ENCODE results near the gene TICRR.
"Not testable (repeated sequence)": the region's sequence is repeated elsewhere in the genome, so short reads cannot be mapped to it uniquely, and the experiment has no call there.

TICRR gene

GRCh38 chr15:89566621-89567294 is 8.5 kb upstream of the TICRR start:
- DNase-seq: no peak

DNA sequence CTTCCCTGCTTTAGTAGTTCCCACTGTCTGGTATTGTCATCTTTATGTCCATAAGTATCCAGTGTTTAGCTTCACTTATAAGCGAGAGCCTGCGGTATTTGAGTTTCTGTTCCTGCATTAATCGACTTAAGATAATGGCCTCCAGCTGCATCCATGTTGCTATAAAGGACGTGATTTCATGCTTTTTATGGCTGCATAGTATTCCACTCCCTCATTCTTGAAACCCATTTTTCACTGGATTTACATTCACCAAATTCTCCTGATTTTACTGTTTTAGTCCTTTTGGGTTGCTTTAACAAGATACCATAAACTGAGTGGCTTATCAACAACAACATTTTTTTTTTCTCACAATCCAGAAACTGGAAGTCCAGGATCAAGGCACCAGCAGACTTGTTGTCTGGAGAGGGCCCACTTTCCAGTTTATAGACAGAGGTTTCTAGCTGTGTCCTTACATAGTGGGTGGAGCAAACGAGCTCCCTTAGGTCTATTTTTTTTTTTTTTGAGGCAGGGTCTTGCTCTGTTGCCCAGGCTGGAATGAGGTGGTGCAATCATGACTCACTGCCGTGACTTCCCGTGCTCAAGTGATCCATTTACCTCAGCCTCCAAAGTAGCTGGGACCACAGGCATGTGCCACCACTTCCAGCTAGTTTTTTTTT is 6.1 kb upstream of the TICRR start:
- DNase-seq: no peak

DNA sequence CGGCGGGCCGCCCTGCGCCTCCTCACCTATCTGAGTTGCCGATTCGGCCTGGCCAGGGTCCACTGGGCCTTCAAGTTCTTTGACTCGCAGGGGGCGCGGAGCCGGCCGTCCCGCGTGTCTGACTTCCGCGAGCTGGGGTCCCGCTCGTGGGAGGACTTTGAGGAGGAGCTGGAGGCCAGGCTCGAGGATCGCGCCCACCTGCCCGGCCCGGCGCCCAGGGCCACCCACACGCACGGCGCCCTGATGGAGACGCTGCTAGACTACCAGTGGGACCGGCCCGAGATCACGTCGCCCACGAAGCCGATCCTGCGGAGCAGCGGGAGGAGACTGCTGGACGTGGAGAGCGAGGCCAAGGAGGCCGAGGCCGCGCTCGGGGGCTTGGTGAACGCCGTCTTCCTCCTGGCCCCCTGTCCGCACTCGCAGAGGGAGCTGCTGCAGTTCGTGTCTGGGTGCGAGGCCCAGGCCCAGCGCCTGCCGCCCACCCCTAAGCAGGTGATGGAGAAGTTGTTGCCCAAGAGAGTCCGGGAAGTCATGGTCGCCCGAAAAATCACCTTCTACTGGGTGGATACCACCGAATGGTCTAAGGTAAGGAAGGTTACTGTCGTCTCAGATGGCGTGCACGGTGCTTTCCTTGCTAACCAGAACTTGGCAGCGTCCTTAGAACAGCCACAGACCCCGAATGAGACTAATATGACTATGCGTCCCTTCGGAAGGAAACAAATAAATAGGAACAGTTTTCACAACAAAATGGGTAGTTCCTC is 567 bp downstream of the TICRR start:
- DNase-seq: no peak

GRCh38 chr15:89576417-89576773 is 1.1 kb downstream of the TICRR start:
- DNase-seq: no peak

DNA sequence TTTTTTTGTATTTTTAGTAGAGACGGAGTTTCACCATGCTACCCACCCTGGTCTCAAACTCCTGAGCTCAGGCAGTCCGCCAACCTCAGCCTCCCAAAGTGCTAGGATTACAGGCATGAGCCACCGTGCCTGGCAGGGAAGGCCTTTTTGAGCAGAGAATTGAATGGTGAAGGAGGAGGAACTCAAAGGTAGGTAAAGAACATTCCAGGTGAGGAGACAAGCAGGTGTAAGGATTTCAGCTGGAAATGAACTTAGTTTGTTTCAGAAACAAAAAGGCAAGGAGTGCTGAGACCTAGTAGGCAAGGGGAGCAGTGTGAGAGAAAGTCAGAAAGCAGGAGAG is 2.5 kb downstream of the TICRR start:
- no peak for DNase-seq

GRCh38 chr15:89578146-89578545 is 2.9 kb downstream of the TICRR start:
- no peak for DNase-seq

- DNase-seq: not testable (repeated sequence)
Observed at GRCh38 chr15:89580747-89581146, 5.5 kb downstream of the TICRR start.

DNA sequence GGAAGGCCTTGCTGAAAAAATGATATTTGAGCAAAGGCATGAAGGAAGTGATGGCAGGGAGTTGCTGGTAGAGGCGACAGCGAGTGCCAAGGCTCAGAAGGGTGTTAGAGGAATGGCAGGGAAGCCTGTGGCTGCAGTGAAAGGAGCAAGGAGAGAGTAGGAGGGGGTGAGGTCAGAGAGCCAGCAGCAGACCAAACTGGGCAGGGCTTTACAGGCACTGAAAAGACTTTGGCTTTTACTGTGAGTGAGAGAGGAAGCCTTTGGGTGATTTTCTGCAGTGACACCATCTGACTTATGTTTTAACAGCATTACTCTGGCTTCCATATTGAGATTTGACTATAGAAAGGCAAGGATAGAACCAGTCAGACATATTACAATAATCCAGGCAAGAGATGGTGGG is 11.4 kb downstream of the TICRR start:
- no peak for DNase-seq

DNA sequence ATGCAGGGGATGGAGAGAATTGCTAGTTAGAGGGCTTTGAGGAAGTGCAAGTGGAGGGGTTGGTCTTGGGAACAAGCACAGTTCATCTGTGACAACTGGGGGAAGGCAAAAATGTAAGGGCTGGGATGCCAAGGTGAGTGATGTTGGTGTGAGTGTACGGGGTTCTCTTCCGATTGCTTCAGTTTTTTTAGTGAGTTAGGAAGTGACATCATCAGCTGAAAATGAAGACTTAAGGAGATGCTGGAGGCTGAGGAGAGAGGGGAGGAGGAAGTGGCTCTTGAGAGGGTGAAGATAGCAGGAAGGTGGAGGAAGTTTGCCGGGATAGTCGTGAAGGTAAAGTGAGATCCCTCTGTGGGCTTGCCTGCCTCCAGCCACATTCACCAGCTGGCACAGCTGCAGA is 12.7 kb downstream of the TICRR start:
- DNase-seq: no peak

DNA sequence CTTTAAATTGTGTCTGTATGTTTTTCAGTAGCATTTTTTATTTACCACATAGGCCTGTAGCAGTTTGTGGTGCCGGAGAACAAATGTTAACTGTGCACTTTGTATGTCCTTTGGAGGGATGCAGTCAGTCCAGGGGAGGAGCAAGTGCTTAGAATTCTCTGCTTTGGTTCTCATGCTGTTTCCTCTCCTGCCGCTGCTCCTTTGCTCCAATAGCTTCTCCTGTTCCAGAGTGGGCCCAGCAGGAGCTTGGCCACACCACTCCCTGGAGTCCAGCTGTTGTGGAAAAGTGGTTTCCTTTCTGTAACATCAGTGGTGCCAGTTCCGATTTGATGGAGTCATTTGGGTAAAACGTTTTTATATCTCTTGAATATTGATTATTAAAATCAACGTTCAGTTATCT is 16.6 kb downstream of the TICRR start:
- no peak for DNase-seq

DNA sequence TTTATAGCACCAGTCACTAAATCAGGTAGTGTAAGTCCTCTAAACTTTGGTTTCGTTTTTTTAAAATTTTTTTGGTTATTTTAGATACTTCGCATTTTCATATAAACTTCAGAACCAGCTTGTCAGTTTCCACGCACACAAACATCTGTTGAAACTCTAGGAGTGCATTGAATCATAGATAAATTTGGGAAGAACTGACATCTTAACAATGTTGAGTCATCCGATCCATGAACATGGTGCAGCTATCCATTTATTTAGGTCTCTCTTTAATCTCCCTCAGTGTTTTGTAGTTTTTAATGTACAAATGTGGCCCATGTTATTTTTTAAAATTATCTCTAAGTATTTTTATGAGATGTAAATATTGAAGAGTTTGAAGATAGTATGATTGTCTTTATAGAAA is 17.7 kb downstream of the TICRR start:
- DNase-seq: no peak

DNA sequence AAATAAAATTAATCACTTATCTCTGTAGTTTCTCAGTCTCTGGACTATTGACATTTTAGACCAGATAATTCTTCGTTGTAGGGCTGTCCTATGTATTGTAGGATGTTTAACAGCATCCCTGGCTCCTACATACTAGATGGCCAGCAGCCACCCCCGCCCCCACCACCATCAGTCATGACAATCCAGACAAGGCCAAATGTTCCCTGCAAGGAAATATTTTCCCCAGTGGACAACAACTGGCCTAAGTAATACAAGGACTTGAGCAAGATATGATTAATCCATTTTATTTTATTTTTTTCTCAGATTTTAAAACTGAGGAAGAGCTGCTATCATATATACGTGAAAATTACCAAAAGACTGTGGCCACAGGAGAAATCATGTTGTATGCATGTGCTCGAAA is 23.8 kb downstream of the TICRR start:
- no peak for DNase-seq

- DNase-seq: no peak
Observed at GRCh38 chr15:89611317-89611716, 36.0 kb downstream of the TICRR start.

DNA sequence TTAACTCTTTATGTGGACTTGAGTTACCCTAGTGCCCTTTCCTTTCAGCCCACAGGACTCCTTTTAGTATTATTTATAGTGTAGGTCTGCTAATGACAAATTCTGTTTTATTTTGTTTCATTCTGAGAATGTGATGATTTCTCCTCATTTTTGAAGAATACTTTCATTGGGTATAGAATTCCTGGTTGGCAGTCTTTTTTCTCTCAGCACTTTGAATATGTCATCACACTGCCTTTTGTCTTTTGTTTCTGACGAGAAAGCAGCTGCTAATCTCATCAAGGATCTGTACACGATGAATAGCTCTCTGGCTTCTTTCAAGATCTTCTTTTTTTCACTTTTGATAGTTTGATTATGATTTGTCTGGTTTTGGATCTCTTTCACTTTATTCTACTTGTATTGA is 37.8 kb downstream of the TICRR start:
- DNase-seq: no peak

DNA sequence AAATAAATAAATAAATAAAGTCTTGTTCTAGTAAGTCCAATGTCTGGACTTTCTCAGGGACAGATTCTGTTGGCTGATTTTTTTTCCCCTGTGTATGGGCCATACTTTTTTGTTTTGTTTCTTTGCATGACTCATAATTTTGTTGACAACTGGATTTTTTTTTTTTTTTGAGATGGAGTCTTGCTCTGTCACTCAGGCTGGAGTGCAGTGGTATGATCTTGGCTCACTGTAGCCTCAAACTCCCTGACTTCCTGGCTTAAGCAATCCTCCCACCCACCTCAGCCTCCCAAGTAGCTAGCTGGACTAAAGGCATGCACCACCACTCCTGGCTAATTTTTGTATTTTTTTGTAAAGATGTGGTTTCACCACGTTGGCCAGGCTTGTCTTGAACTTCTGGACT is 38.9 kb downstream of the TICRR start:
- DNase-seq: no peak

DNA sequence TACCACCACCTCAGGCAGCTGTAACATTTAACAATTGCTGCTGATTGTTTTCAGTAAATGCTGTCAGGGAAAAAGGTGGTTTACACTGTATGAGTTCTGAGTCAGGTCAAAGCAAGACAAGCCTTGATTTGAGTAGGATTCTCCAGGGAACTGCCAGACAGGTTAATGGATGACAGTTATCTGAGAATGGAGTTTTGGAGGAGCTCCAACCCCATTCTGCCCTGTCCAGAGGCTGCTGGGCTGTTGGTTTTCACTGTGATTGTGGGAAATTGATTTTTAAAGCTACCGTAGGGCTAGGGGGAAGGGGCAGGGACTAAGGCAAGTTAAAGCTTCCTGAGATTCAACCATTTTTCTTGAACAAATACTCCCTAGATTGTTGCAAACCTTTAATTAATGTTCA is 39.9 kb downstream of the TICRR start:
- DNase-seq: no peak

- DNase-seq: no peak
Observed at GRCh38 chr15:89616228-89616627, 41.0 kb downstream of the TICRR start.

GRCh38 chr15:89621547-89621946 is 46.3 kb downstream of the TICRR start:
- DNase-seq: no peak

DNA sequence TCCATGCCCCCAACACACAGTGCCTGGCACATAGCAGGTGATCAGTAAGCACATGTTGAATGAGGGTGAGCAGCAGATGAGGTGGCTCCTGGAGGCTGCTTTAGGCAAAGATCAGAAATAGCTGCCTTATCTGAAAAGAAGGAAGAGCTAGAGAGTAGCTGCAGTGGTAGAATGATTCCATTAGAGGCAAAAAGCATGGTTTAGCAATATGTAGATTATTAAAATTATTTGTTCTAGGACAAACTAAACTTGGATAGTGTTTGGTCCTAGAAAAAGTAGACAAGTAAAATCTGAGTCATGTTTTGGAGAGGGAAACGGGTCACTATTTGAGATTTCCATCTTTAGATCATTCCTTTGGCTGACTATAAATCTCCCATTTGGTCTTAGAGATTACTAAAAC is 47.9 kb downstream of the TICRR start:
- DNase-seq: no peak

- no peak for DNase-seq
Observed at GRCh38 chr15:89625716-89626115, 50.4 kb downstream of the TICRR start.

- DNase-seq: no peak
Observed at GRCh38 chr15:89627256-89627970, 52.1 kb downstream of the TICRR start.

DNA sequence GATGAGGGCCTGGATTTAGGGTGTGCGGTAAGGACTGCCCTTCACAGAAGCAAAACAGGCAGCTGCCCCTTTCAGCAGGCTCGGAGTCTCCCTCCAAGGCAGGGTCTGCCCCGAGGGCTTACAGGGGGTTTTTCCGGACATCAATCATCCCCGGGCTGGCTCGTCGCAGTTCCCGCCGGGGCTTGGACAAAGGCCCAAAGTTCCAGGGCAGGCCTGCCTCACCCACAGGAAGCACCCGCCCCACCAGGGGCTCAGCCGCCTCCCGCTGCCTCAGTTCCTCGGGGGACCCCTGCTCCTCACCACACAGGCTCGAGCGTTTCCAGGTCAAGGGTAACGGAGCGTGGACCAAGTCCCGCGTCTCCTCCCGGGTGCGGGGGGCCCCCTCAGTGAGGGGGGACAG is 53.0 kb downstream of the TICRR start:
- DNase-seq: no peak

DNA sequence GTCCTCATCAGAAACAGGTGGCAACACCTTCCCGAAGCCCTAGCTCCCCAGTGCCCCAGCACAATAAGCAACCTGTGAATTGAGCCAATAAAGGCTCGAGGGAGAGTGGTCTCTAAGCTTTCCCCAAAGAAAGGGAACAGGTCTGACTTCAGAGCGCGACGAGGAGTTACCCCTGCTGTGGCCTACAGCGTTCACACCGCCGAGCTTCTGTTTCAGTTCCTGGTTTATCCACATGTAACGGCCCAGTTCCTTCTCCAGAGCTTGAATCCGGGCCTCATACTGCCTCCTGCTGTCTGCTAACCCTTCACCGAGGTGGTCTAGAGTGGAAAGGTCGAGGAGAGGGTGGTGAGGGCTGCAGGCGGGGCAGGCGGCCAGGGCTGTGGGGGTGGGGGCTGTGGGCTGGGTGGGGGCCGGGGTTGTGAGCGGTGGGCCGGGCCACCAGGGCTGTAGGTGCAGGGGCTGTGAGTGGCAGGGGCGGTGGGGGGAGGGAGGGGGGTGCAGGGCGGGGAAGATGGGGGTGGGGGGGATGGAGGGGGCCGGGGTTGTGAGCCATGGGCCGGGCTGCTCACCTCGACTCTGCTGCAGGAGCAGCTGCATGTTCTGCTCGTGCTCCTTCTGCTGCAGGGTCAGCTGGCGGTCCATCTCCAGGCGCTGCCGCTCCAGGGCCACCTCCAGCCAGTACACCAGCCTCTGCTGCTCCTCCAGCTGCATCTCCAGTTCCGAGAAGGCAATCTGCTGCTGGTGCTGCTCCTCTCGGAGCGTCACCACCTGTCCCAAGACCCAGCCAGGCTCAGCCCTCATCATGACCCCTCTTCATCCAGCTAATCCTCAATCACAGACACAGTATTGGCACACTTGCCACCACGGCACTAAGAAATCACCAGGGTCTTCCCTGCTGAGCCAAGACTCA is 53.8 kb downstream of the TICRR start:
- no peak for DNase-seq
